ENCODE results near the gene SYNJ1.
"Not testable (repeated sequence)": the region's sequence is repeated elsewhere in the genome, so short reads cannot be mapped to it uniquely, and the experiment has no call there.

Gene SYNJ1, protein sequence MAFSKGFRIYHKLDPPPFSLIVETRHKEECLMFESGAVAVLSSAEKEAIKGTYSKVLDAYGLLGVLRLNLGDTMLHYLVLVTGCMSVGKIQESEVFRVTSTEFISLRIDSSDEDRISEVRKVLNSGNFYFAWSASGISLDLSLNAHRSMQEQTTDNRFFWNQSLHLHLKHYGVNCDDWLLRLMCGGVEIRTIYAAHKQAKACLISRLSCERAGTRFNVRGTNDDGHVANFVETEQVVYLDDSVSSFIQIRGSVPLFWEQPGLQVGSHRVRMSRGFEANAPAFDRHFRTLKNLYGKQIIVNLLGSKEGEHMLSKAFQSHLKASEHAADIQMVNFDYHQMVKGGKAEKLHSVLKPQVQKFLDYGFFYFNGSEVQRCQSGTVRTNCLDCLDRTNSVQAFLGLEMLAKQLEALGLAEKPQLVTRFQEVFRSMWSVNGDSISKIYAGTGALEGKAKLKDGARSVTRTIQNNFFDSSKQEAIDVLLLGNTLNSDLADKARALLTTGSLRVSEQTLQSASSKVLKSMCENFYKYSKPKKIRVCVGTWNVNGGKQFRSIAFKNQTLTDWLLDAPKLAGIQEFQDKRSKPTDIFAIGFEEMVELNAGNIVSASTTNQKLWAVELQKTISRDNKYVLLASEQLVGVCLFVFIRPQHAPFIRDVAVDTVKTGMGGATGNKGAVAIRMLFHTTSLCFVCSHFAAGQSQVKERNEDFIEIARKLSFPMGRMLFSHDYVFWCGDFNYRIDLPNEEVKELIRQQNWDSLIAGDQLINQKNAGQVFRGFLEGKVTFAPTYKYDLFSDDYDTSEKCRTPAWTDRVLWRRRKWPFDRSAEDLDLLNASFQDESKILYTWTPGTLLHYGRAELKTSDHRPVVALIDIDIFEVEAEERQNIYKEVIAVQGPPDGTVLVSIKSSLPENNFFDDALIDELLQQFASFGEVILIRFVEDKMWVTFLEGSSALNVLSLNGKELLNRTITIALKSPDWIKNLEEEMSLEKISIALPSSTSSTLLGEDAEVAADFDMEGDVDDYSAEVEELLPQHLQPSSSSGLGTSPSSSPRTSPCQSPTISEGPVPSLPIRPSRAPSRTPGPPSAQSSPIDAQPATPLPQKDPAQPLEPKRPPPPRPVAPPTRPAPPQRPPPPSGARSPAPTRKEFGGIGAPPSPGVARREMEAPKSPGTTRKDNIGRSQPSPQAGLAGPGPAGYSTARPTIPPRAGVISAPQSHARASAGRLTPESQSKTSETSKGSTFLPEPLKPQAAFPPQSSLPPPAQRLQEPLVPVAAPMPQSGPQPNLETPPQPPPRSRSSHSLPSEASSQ (N-terminal part only)

GRCh38 chr21:32727687-32728455 lies at the start of gene SYNJ1:
SYNJ1 (minus strand) TSS chr21:32728013; CDS start chr21:32726895, 1,118 bp downstream.
- TF ChIP-seq GATA1 (IDR thresholded peaks at IDR 0.05; ENCODE audit: low read depth, low read length) (no peak), POLR2A (IDR thresholded peaks at IDR 0.05; ENCODE audit: low read length) (peak; percentile 82)
- peak; percentile 95 to 98 for DNase-seq

DNA sequence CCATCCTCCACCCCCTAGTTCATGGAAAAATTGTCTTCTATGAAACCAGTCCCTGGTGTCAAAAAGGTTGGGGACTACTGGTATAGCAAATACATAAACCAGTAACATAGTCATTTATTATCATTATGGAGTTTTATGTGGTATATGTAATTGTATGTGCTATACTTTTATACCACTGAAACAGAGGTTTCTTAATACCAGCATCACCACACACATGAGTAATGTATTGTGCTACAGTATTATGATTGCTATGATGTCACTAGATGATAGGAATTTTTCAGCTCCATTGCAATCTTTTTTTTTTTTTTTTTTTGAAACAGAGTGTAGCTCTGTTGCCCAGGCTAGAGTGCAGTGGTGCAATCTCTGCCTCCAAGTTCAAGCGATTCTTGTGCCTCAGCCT lies 49.5 kb upstream of the SYNJ1 start:
- no peak for TF ChIP-seq GATA1 (IDR thresholded peaks at IDR 0.05; ENCODE audit: low read depth, low read length)
- no peak for TF ChIP-seq POLR2A (IDR thresholded peaks at IDR 0.05; ENCODE audit: low read length)

DNA sequence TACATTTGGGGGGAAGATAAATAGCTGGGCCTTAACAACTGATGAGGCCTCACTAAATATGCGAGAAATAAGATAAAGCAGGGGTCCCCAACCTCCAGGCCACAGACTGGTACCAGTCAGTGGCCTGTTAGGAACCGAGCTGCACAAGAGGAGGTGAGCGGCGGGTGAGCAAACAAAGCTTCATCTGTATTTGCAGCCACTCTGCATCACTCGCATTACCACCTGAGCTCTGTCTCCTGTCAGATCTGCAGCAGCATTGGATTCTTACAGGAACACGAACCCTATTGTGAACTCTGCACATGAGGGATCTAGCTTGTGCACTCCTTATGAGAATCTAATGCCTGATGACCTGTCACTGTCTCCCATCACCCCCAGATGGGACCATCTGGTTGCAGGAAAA lies 48.9 kb upstream of the SYNJ1 start:
- DNase-seq: no peak
- TF ChIP-seq POLR2A (IDR thresholded peaks at IDR 0.05; ENCODE audit: low read length) (no peak), GATA1 (IDR thresholded peaks at IDR 0.05; ENCODE audit: low read depth, low read length) (no peak)

More for the DNA sequence above, 49.5 kb upstream of the SYNJ1 start:
- DNase-seq: no peak

- DNase-seq: not testable (repeated sequence)
Measured at GRCh38 chr21:32773048-32773344, 45.2 kb upstream of the SYNJ1 start.

DNA sequence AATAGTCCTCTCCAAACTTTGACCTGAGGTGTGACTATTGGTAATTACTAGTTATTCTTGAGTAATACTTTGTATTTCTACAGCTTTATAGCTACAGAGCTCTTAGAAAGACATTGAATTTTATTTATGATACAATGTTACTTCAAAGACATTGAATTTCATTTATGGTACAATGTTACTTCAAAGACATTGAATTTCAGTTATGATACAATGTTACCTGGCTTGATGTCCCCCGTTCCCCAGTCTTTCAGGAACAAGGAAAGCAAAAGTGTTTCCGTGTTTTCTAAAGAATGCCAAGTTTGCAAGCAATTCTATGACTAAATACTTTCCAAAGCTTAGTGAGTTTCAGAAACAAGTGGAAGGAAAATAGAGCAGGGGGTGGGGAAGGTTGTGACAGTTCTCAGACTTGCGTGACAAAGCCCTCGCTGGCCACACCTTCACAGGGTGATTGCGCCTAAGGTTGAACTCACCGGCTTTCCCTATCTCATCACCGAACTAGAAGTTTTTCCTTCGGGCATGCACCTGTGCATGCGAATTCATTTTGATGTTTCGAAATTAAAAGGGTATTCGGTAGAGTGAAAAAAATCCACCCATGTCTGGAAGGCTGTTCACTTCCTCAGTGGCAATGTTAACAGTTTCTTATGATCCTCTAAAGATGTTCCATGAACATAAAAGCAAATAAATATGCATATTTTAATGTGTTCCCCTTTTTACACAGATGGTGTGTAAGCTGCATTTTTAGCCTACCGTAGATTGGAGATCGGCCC lies 44.7 kb upstream of the SYNJ1 start:
- no peak for TF ChIP-seq GATA1 (IDR thresholded peaks at IDR 0.05; ENCODE audit: low read depth, low read length)
- TF ChIP-seq POLR2A (IDR thresholded peaks at IDR 0.05; ENCODE audit: low read length): peak; percentile 84
- peak; percentile 68 to 70 for DNase-seq

DNA sequence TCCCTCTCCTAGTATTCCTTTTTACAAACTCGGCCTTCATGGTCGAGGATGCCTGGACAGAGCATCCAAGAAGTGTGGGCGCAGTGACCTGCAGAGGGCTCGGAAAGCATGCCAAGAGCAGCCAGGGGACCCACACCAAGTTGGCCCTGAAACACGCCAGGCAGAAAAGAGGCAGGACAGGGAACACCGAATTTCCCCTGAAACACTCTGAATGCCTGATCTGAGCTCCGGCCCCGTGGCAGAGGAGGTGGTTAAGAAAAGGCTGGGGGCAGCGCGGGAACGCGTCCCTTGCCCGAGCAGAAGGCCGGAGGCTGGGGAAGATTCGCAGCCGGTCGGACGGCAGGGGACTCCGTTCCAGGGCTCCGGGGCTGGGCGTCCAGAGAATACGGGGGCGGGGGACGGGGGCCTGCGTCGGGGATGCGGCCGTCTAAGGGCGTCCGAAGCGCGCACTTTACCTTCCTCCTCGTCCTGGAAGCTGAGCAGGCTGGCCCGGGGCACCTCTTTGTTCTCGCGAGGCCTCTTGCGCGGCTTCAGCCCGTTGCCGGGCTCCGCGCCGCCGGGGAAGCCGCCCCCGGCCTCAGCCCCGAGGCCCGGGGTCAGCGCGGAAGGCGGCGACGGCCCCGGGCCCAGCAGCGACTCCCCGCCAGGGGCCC lies 43.2 kb upstream of the SYNJ1 start:
- TF ChIP-seq POLR2A (IDR thresholded peaks at IDR 0.05; ENCODE audit: low read length): no peak
- no peak for TF ChIP-seq GATA1 (IDR thresholded peaks at IDR 0.05; ENCODE audit: low read depth, low read length)
- peak in 1 of 2 experiments; percentile 81 for DNase-seq

DNA sequence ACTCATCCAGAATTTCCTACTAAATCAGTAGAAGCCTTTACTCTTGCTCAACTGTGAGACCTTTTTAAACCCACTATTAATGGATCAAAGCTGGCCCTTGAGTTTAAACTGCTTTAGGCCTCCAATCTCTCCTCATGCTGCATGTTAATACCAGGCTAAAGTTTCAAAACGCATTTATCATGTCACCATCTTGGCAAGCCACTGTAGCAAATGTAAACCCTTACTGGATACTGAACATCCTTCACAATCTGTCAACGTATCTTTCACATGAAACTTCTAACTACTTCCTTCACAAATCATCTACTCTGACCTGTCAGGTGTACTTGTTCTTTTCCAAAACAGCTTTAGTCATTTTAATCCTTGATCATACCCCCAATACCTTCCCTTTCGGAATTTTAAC lies 40.7 kb upstream of the SYNJ1 start:
- TF ChIP-seq GATA1 (IDR thresholded peaks at IDR 0.05; ENCODE audit: low read depth, low read length) (no peak), POLR2A (IDR thresholded peaks at IDR 0.05; ENCODE audit: low read length) (no peak)
- DNase-seq: no peak

DNA sequence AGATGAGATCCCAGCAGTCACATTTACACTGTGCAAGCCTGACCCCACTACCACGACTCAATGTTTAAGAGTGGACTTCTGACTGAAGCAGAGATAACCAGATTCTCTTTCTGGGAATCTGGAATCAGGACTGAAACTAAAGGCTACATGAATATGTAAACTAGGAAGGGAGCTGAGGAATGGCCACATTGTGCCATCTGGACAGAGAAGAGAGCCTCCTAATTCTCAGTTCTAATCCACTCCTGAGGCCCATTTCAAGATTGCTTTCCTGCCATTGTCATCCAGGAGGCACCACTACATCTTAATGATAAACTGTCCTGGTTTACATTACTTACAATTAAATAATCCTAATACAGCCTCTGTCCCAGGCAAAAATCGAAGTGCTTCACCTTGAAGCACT lies 37.2 kb upstream of the SYNJ1 start:
- no peak for DNase-seq
- TF ChIP-seq POLR2A (IDR thresholded peaks at IDR 0.05; ENCODE audit: low read length): no peak
- TF ChIP-seq GATA1 (IDR thresholded peaks at IDR 0.05; ENCODE audit: low read depth, low read length): no peak

- no peak for DNase-seq
- TF ChIP-seq POLR2A (IDR thresholded peaks at IDR 0.05; ENCODE audit: low read length): no peak
- no peak for TF ChIP-seq GATA1 (IDR thresholded peaks at IDR 0.05; ENCODE audit: low read depth, low read length)
Measured at GRCh38 chr21:32764186-32764585, 36.4 kb upstream of the SYNJ1 start.

DNA sequence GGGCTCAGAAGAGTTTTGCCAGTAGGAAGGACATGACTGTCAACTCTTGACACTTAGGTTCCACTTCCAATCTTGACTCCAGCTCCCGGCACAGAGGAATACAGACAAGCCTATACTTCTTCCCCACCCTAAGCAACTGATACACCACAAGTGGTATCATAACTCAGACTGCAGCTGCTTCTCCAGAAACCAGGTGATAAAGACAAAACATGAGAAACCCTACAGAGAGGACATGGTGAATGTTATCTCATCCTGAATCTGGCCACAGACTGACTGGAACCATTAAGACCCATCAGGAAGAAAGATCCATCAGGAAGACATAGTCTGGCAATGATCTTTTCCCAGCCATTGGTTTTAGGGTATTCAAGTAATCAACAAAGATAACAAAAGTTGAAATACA lies 30.0 kb upstream of the SYNJ1 start:
- no peak for DNase-seq
- no peak for TF ChIP-seq POLR2A (IDR thresholded peaks at IDR 0.05; ENCODE audit: low read length)
- TF ChIP-seq GATA1 (IDR thresholded peaks at IDR 0.05; ENCODE audit: low read depth, low read length): no peak

- DNase-seq: no peak
- TF ChIP-seq GATA1 (IDR thresholded peaks at IDR 0.05; ENCODE audit: low read depth, low read length): no peak
- no peak for TF ChIP-seq POLR2A (IDR thresholded peaks at IDR 0.05; ENCODE audit: low read length)
Measured at GRCh38 chr21:32756096-32756495, 28.3 kb upstream of the SYNJ1 start.
